Measurements from ENCODE around the gene CBLN1. TPM values are rescaled to one million over a fixed set of nuclear protein-coding genes. Genes with fewer than 3 reads are reported as not detected.

CBLN1 gene
- total RNA-seq, 1 experiment from 2014 or later, result not detected

DNA sequence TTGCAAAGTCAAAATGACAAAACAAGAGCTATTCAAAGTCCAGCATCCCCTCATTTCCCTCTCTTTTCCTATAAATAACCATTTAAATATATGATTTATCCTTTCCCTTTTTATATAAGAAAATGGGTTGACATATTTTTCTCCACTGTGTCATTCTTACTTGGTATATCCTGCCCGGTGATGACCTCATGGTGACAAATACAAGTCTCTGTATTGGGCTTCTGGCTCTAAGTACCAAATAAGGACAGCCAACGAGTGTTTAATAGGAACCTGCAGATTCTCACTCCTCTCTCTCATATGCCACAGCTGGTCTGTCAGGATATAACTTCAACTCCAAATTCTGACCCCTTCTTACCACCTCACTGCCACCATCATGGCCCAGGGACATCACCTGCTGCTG lies 25.5 kb upstream of the CBLN1 start:
- intact Hi-C loops (cut with micrococcal nuclease), result no loop called here
- DNase-seq (ENCODE audit: unreplicated experiment), result no peak
- Mint-ChIP-seq H3K9me3 (ENCODE audit: unreplicated experiment) (no peaks in the 10 kb centered on the region), H3K27ac (ENCODE audit: low read depth, unreplicated experiment) (no peak overlapping the region), H3K4me3 (ENCODE audit: unreplicated experiment) (no peak overlapping the region), H3K27me3 (ENCODE audit: insufficient read depth, unreplicated experiment) (peaks cover 39% of the 10 kb centered on the region), H3K36me3 (ENCODE audit: insufficient read depth, unreplicated experiment) (no peaks in the 10 kb centered on the region), H3K4me1 (ENCODE audit: insufficient read depth, unreplicated experiment) (no peaks in the 10 kb centered on the region)
- no TSS peak for BruUV-seq (replicated peaks)
- ChIA-PET POLR2A (no interaction called here), CTCF (interaction anchor here (0.6 to 1.3 kb wide), 2 partner anchors 43 to 648 kb away, joined by 3 read pairs; no protein-coding TSS in a partner anchor)
- TF ChIP-seq, protein P1, sequence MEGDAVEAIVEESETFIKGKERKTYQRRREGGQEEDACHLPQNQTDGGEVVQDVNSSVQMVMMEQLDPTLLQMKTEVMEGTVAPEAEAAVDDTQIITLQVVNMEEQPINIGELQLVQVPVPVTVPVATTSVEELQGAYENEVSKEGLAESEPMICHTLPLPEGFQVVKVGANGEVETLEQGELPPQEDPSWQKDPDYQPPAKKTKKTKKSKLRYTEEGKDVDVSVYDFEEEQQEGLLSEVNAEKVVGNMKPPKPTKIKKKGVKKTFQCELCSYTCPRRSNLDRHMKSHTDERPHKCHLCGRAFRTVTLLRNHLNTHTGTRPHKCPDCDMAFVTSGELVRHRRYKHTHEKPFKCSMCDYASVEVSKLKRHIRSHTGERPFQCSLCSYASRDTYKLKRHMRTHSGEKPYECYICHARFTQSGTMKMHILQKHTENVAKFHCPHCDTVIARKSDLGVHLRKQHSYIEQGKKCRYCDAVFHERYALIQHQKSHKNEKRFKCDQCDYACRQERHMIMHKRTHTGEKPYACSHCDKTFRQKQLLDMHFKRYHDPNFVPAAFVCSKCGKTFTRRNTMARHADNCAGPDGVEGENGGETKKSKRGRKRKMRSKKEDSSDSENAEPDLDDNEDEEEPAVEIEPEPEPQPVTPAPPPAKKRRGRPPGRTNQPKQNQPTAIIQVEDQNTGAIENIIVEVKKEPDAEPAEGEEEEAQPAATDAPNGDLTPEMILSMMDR (IDR thresholded peaks at IDR 0.05; ENCODE audit: unreplicated experiment), result no peak

DNA sequence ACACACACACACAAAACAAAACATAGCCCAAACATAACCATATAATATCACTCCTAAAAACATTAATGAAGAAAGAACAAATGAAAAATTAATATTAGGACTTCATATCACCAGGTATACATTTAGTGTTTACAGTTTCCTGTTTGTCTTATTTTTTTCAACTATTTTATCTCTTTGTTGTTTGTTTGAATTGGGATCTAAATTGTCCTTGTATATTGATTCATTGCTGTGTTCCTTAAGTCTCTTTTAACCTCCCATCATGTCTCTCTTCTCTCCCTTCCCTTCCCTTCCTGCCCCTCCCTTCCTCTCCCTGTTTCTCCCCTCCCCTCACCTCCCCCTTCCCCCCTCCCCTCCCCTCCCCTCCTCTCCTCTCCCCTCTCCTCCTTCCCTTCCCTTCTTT lies 23.8 kb upstream of the CBLN1 start:
- intact Hi-C loops (cut with micrococcal nuclease), result no loop called here
- no peaks in the 10 kb centered on the region for H3K36me3 Mint-ChIP-seq (ENCODE audit: insufficient read depth, unreplicated experiment)
- H3K27me3 Mint-ChIP-seq (ENCODE audit: insufficient read depth, unreplicated experiment), result peaks cover 25% of the 10 kb centered on the region
- no peak overlapping the region for H3K4me3 Mint-ChIP-seq (ENCODE audit: unreplicated experiment)
- BruUV-seq (replicated peaks), result no TSS peak
- CTCF ChIA-PET, result no interaction called here
- no peaks in the 10 kb centered on the region for H3K4me1 Mint-ChIP-seq (ENCODE audit: insufficient read depth, unreplicated experiment)
- no peak overlapping the region for H3K27ac Mint-ChIP-seq (ENCODE audit: low read depth, unreplicated experiment)
- POLR2A ChIA-PET, result no interaction called here
- DNase-seq (ENCODE audit: unreplicated experiment), result no peak
- no peaks in the 10 kb centered on the region for H3K9me3 Mint-ChIP-seq (ENCODE audit: unreplicated experiment)
- TF ChIP-seq, protein P1 (IDR thresholded peaks at IDR 0.05; ENCODE audit: unreplicated experiment), result no peak

DNA sequence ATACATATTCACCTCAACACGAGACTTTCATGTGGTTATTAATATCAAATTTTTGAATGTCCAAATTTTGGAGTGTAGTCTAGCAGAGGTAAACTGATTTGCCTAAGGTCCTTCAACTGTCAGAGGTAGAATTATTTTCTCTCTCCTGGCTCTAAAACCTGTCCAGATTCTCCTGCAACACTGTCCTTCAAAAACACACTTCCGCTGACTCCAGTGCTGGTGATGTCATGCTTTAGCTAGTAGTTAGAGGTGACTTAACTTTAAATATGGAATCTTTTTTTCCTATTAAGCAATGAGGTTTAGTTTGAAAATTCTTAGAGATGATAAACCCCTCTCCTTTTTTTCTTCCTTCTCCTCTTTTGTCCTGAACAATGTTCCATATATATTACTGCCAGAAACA lies 10.8 kb upstream of the CBLN1 start:
- POLR2A ChIA-PET, result no interaction called here
- Mint-ChIP-seq H3K27ac (ENCODE audit: low read depth, unreplicated experiment) (no peak overlapping the region), H3K4me1 (ENCODE audit: insufficient read depth, unreplicated experiment) (no peaks in the 10 kb centered on the region), H3K9me3 (ENCODE audit: unreplicated experiment) (no peaks in the 10 kb centered on the region), H3K4me3 (ENCODE audit: unreplicated experiment) (no peak overlapping the region), H3K27me3 (ENCODE audit: insufficient read depth, unreplicated experiment) (peaks cover 12% of the 10 kb centered on the region), H3K36me3 (ENCODE audit: insufficient read depth, unreplicated experiment) (no peaks in the 10 kb centered on the region)
- BruUV-seq (replicated peaks), result no TSS peak
- CTCF ChIA-PET, result no interaction called here
- no peak for DNase-seq (ENCODE audit: unreplicated experiment)
- intact Hi-C loops (cut with micrococcal nuclease), result no loop called here
- TF ChIP-seq, protein P1 (IDR thresholded peaks at IDR 0.05; ENCODE audit: unreplicated experiment), result no peak

DNA sequence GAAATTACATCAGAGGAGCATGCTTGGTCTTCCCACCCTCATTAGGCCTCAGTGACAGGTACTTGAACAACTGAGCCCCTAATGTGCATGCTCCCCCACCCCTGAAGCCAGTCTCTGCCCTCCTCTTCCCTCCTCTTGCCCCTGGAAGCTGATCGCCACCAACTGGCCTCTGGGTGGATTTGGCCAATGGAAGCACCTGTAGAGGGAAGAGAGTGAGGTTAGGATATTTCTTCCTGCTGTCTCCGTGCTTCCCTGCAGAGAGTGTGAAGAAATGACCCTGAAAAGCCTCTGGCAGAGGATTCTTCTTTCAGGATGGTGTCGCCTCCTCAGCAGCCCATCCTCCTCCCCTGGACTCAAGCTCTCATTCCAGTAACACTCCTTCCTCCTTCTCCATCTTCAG lies 5.9 kb upstream of the CBLN1 start:
- Mint-ChIP-seq H3K27ac (ENCODE audit: low read depth, unreplicated experiment) (no peak overlapping the region), H3K36me3 (ENCODE audit: insufficient read depth, unreplicated experiment) (no peaks in the 10 kb centered on the region), H3K4me1 (ENCODE audit: insufficient read depth, unreplicated experiment) (no peaks in the 10 kb centered on the region), H3K27me3 (ENCODE audit: insufficient read depth, unreplicated experiment) (peaks cover 8% of the 10 kb centered on the region), H3K4me3 (ENCODE audit: unreplicated experiment) (no peak overlapping the region), H3K9me3 (ENCODE audit: unreplicated experiment) (peaks cover 6% of the 10 kb centered on the region)
- intact Hi-C loops (cut with micrococcal nuclease), result no loop called here
- DNase-seq (ENCODE audit: unreplicated experiment), result no peak
- no TSS peak for BruUV-seq (replicated peaks)
- CTCF ChIA-PET, result no interaction called here
- POLR2A ChIA-PET, result no interaction called here
- TF ChIP-seq, protein P1 (IDR thresholded peaks at IDR 0.05; ENCODE audit: unreplicated experiment), result no peak
